GM12872 (cell line): ENCODE results near the gene ARHGAP23.

ENCODE experiments used
- CTCF ChIP-seq: IDR thresholded peaks from 3 replicates; pipeline ENCODE4 v1.5.1; 2011; ENCODE audit warnings: low read depth, mild to moderate bottlenecking, low read length, moderate library complexity; ENCODE audit not compliant: insufficient read depth

The ARHGAP23 gene

DNA sequence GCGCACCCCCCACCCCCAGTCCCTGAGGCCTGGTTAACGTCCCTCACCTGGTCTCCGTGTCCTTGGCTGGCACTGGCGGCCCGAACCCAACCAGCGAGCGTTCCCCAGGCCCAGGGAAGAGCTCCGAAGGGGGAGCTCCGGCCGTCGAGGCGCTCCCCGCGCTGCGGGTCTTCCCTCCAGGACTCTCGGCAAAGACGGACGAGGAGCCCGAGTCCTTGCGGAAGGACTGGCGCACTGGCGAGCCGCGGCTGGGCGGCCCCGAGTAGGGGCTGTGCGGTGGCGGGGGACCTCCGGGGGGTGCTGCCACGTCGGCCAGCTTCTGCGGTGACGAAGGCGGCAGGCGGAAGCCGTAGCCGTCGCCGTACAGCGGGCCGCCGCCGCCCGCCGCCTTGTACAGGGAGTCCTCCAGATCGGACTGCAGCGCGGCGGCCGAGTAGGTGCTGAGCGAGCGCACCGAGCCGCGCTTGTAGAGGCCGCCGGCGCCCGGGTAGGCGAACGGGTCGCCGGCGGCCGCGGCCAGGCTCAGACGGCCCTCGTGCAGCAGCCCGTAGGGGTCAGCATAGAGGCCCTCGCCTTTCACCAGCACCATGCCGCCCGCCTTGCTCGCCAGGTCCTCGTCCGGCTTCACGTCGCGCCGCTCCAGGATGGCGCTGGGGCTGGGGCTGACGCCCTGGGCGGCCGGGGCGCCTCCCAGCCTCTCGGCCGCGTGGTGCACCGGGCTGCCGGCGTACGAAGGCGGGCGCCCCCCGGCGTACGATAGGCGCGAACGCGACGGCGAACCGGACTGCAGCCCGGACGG is 133.4 kb downstream of the ARHGAP23 start:
- TF ChIP-seq CTCF = 0 out of 3 replicates have a peak, but pooled peaks have one; percentile 2
